Stomach (tissue), 9 donors: ENCODE results near the gene OMA1. TPM values are rescaled to one million over a fixed set of nuclear protein-coding genes. Genes with fewer than 3 reads are reported as not detected.

Experiments
- DNase-seq, 2 donors: peaks; one replicate each; pipeline versions ENCODE4 v3.0.0 to v3.0.0-alpha.2; 2013 to 2019
- H3K27ac ChIP-seq, 5 donors: fragments of 200-600 bp in 4 of 5; sonication (generic) in 4 of 5; one replicate each; pipeline ENCODE4 v1.5.1; 2013 to 2019; ENCODE audit warnings: mild to moderate bottlenecking in 1 of 5, moderate library complexity in 1 of 5
- H3K27me3 ChIP-seq, 3 donors: fragments of 200-600 bp; sonication (generic); one replicate each; pipeline ENCODE4 v1.5.1; 2017 to 2019; ENCODE audit warnings: mixed run types in 1 of 3
- H3K36me3 ChIP-seq, 4 donors: fragments of 200-600 bp; sonication (generic); 1 replicate in 3 of 4; 2 replicates in 1 of 4; pipeline ENCODE4 v1.5.1; 2016 to 2019
- H3K4me1 ChIP-seq, 4 donors: fragments of 200-600 bp; sonication (generic); one replicate each; pipeline ENCODE4 v1.5.1; 2016 to 2019
- H3K4me3 ChIP-seq, 4 donors: fragments of 200-600 bp; sonication (generic) in 3 of 4; one replicate each; pipeline ENCODE4 v1.5.1; 2016 to 2019; ENCODE audit warnings: mild to moderate bottlenecking in 1 of 4
- H3K9me3 ChIP-seq, 4 donors: fragments of 200-600 bp; sonication (generic); one replicate each; pipeline ENCODE4 v1.5.1; 2016 to 2019
- EP300 ChIP-seq: sonication (generic); formaldehyde crosslinking; IDR thresholded peaks from one replicate; pipeline ENCODE4 v1.6.1; 2017; ENCODE audit warnings: antibody characterized with exemption
- POLR2A ChIP-seq, 4 donors: fragments of 450-650 bp; IDR thresholded peaks; one replicate each; pipeline ENCODE4 v1.6.1; 2016; ENCODE audit warnings: antibody characterized with exemption in 4 of 4, control low read depth in 2 of 4, mild to moderate bottlenecking in 1 of 4, moderate library complexity in 1 of 4
- POLR2AphosphoS5 ChIP-seq, 3 donors: sonication (generic); formaldehyde crosslinking; IDR thresholded peaks; one replicate each; pipeline ENCODE4 v1.6.1; 2016; ENCODE audit warnings: antibody characterized with exemption in 3 of 3
- WGBS, 5 donors: extraction: QIAGEN DNeasy Blood & Tissue Kit in 3 of 5; methylation state at CpG; one replicate each; pipeline versions ENCODE4 v1.1.5 to v1.1.7; 2013 to 2018; 5-methylcytosine and 5-hydroxymethylcytosine counted together
- intact Hi-C: fragments of 100-400 bp; cut with DNase I; formaldehyde crosslinking; loops from one replicate; pipeline ENCODE4 v1.15.1; 2023; ENCODE audit warnings: low total_unique reads
- polyA plus RNA-seq, 3 donors: library from polyadenylated mRNA; stranded (reverse); fragments of 200-250 nt; gene quantifications; one replicate each; pipeline ENCODE4 v1.2.3, GENCODE V29; 2013
- total RNA-seq, 5 donors: library from RNA; depleted of rRNA; stranded (reverse); fragments of >200 nt; gene quantifications; one replicate each; pipeline versions ENCODE4 v1.1.0 to v1.2.3, GENCODE V29; 2014 to 2016
- TF ChIP-seq, protein P1 (sequence below), 7 experiments: fragments of 450-650 bp in 4 of 7; fragments of 200-600 bp in 3 of 7; sonication (generic) in 3 of 7; IDR thresholded peaks; one replicate each; pipeline ENCODE4 v1.5.1; 2016 to 2019; ENCODE audit warnings: antibody characterized with exemption in 7 of 7, control low read depth in 2 of 7, mild to moderate bottlenecking in 1 of 7
- donor health status: healthy with polysubstance abuse.
- donor health status: Bipolar disorder and iron deficiency.
- donor health status: healthy.

Gene OMA1
- total and polyA plus RNA-seq, 8 donors = 5.8 to 55.8 (median 19.7) TPM

DNA sequence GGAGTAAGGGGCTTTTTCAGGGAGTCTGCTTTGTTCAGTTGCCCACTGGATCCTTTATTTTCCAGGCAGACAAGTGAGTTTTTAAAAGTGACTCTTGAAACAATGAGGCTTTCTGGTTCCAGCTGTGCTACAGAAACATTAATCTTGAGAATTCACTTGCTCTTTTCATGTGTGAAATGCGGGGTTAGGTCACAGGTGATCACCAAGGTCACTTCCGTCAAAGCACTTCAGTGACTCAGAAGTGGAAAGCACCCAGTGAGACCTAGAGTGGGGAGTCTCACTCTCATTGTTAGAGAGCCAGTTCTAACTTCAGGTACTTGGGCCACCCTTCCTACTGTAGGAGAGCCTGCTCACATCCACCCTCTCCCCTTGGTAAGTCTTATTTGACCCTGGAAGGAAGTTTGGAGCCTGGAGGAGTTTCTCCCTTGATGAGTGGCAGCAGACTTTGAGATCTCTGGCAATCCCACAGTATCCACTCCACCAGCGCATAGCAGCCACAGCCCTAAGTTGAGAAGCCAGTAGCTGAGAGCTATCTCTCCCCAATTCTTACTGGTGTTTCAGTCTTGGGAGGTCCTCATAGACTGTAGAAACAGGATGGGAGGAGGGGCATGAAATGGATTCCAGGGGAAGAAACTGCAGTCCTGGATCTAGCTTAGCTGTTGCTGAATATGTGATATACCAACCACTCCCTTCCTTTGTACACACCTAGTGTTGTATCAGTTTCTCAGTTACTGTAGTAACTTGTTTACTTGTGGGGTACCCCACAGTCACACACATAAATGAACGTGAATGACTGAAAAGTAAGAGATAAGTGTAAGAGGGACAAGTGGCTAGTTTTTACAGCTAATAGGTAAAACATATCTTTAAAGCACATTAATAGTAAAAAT, 27.4 kb upstream of the OMA1 start:
- WGBS, 5 donors = 37 to 53% (median 43%) methylated on average over 4 of the region's 4 CpGs

DNA sequence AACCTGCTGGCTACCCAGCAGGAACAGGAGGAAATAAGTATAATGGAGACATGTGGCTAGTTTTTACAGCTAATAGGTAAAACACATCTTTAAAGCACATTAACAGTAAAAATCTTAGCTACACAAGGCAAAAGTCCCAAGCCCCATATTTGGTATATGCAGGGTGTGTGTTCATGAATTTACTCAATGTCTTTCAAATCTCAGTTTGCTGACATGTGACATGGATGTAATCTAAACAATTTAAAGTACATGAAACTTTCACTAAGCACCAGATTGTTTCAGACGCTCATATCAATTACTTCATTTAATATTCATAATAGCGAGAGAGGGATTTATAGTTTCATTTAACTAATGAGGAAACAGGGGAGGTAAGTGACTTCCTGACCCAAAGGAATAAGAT, 26.6 kb upstream of the OMA1 start:
- H3K27me3 ChIP-seq = peaks cover 0 to 47% (median 16%) of the 10 kb centered on the region in 3 donors
- no peak for DNase-seq
- H3K27ac ChIP-seq = peak overlapping the region in 4 of 5 donors; percentile 42 to 83 (median 60)
- H3K4me3 ChIP-seq = no peak overlapping the region
- no peaks in the 10 kb centered on the region for H3K9me3 ChIP-seq
- WGBS, 5 donors = 25 to 51% (median 39%) methylated on average over 2 of the region's 2 CpGs
- intact Hi-C loops = no loop called here
- TF ChIP-seq POLR2AphosphoS5 (IDR thresholded peaks at IDR 0.05) = no peak
- no peak for TF ChIP-seq EP300
- TF ChIP-seq, protein P1, sequence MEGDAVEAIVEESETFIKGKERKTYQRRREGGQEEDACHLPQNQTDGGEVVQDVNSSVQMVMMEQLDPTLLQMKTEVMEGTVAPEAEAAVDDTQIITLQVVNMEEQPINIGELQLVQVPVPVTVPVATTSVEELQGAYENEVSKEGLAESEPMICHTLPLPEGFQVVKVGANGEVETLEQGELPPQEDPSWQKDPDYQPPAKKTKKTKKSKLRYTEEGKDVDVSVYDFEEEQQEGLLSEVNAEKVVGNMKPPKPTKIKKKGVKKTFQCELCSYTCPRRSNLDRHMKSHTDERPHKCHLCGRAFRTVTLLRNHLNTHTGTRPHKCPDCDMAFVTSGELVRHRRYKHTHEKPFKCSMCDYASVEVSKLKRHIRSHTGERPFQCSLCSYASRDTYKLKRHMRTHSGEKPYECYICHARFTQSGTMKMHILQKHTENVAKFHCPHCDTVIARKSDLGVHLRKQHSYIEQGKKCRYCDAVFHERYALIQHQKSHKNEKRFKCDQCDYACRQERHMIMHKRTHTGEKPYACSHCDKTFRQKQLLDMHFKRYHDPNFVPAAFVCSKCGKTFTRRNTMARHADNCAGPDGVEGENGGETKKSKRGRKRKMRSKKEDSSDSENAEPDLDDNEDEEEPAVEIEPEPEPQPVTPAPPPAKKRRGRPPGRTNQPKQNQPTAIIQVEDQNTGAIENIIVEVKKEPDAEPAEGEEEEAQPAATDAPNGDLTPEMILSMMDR (IDR thresholded peaks at IDR 0.05) = no peak
- no peak for TF ChIP-seq POLR2A (IDR thresholded peaks at IDR 0.05)
- H3K36me3 ChIP-seq = no peaks in the 10 kb centered on the region
- peaks cover 12 to 55% (median 24%) of the 10 kb centered on the region in 4 donors for H3K4me1 ChIP-seq

More for the DNA sequence above, 27.4 kb upstream of the OMA1 start:
- intact Hi-C loops = no loop called here
- no peaks in the 10 kb centered on the region for H3K9me3 ChIP-seq
- no peak overlapping the region for H3K4me3 ChIP-seq
- H3K27ac ChIP-seq = peak overlapping the region in 4 of 5 donors; percentile 48 to 83 (median 72)
- TF ChIP-seq, protein P1 (IDR thresholded peaks at IDR 0.05) = no peak
- peak in 1 of 3 donors; percentile 19 for TF ChIP-seq POLR2AphosphoS5 (IDR thresholded peaks at IDR 0.05)
- peak in 1 of 2 donors; percentile 73 for DNase-seq
- H3K4me1 ChIP-seq = peaks cover 12 to 59% (median 24%) of the 10 kb centered on the region in 4 donors
- no peaks in the 10 kb centered on the region for H3K36me3 ChIP-seq
- H3K27me3 ChIP-seq = peaks cover 0 to 47% (median 16%) of the 10 kb centered on the region in 3 donors

DNA sequence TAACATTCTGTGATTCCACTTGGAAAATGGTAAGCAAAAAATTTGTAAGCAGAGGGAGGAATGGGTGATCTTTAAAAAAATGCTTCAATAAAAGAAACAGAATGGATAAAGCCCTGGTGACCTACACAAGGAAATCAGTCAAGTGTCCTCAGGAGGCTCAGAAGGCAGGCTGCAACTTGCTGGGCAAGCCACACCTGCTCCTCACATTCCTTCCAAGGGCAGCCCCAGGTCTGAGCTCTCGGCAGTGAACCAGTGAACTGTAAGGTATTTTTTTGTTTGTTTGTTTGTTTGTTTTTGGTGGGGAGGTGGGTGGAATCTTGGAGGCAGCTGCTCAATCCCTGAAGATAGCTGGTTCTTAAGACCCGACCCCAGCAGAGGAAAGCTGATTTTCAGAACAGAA, 26.2 kb upstream of the OMA1 start:
- Histone ChIP-seq H3K4me3 (no peak overlapping the region), H3K27me3 (peaks cover 0 to 47% (median 16%) of the 10 kb centered on the region in 3 donors), H3K9me3 (no peaks in the 10 kb centered on the region), H3K4me1 (peaks cover 12 to 51% (median 22%) of the 10 kb centered on the region in 4 donors), H3K27ac (peak overlapping the region in 4 of 5 donors; percentile 42 to 83 (median 60)), H3K36me3 (no peaks in the 10 kb centered on the region)
- peak; percentile 55 to 83 for DNase-seq
- WGBS, 5 donors = 29 to 56% (median 50%) methylated on average over 2 of the region's 2 CpGs
- intact Hi-C loops = no loop called here
- TF ChIP-seq POLR2AphosphoS5 (IDR thresholded peaks at IDR 0.05) (peak in 1 of 3 donors; percentile 36), POLR2A (IDR thresholded peaks at IDR 0.05) (no peak)
- TF ChIP-seq, protein P1 (IDR thresholded peaks at IDR 0.05) = no peak

DNA sequence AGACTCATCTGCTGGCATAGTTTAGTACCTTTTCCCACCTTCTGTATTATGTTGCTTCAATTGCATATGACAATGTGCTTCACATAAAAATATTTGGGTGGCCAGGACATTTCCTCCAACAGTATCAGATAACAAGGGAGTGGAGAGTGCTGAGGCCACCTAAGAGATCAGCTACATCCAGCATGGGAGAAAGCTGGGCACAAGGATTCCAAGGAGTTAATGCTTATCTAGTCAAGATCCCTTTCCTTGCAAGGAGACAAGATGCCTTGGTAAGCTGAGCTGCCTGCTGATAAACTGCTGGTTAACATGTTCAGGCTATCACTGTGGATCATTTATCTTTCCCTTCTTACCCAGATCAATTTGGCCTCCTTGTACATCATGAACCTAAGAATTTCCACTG, 25.1 kb upstream of the OMA1 start:
- H3K4me1 ChIP-seq = peaks cover 7 to 40% (median 12%) of the 10 kb centered on the region in 4 donors
- H3K36me3 ChIP-seq = no peaks in the 10 kb centered on the region
- TF ChIP-seq EP300 = no peak
- TF ChIP-seq, protein P1 (IDR thresholded peaks at IDR 0.05) = no peak
- no peak for TF ChIP-seq POLR2AphosphoS5 (IDR thresholded peaks at IDR 0.05)
- TF ChIP-seq POLR2A (IDR thresholded peaks at IDR 0.05) = no peak
- DNase-seq = no peak
- H3K27ac ChIP-seq = no peak overlapping the region
- H3K27me3 ChIP-seq = peaks cover 0 to 38% (median 9%) of the 10 kb centered on the region in 3 donors
- no peaks in the 10 kb centered on the region for H3K9me3 ChIP-seq
- H3K4me3 ChIP-seq = no peak overlapping the region
- intact Hi-C loops = no loop called here
